Measurements from ENCODE around the gene KIAA0586.
A peak's percentile ranks its signal among the peaks of the same experiment; 100 is the strongest.
"Not testable (repeated sequence)": the region's sequence is repeated elsewhere in the genome, so short reads cannot be mapped to it uniquely, and the experiment has no call there.

KIAA0586 gene

DNA sequence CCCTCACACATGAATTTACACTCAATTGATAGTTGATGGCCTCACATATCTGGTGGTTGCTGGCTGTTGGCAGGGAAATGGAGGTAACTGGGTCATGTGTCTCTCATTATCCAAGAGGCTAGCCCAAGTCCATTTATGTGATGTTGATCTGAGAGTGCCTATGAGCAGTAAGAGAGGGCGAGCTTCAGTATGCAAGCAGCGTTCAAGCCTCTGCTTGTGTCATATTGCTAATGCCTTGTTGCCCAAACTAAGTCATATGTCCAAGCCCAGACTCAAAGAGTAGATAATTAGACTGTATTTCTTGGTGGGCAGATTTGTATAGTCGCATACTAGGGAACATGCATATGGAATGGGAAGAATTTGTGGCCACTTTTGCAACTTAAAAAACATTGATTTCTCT lies 126.4 kb downstream of the KIAA0586 start:
- no peak for DNase-seq

GRCh38 chr14:58555647-58556046 lies 128.1 kb downstream of the KIAA0586 start:
- no peak for DNase-seq

- DNase-seq: no peak
Measured at GRCh38 chr14:58557242-58557641, 129.7 kb downstream of the KIAA0586 start.

- no peak for DNase-seq
Measured at GRCh38 chr14:58560208-58560607, 132.7 kb downstream of the KIAA0586 start.

GRCh38 chr14:58562141-58562540 lies 134.6 kb downstream of the KIAA0586 start:
- DNase-seq: no peak

GRCh38 chr14:58563978-58564377 lies 136.5 kb downstream of the KIAA0586 start:
- no peak for DNase-seq

GRCh38 chr14:58565832-58566231 lies 138.3 kb downstream of the KIAA0586 start:
- no peak for DNase-seq

- no peak for DNase-seq
Measured at GRCh38 chr14:58566979-58567378, 139.5 kb downstream of the KIAA0586 start.

DNA sequence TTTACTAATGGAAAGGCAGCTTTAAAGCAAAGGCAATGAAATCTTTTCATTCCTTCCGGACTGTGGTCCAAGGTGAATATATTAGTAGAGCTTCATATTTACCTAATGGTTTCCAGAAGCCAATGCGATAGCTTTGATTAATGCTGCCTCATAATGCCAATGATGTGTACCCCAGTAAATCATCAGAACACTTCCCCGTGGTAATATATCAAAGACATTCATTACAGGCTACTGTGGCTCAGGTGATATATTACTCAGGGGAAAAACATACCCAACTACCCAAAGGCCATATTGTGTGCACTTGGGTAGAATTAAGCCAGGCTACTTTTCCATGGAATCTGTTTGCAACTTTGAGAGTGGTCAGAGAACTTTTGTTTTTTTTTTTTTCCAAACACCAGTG lies 140.8 kb downstream of the KIAA0586 start:
- DNase-seq: no peak

DNA sequence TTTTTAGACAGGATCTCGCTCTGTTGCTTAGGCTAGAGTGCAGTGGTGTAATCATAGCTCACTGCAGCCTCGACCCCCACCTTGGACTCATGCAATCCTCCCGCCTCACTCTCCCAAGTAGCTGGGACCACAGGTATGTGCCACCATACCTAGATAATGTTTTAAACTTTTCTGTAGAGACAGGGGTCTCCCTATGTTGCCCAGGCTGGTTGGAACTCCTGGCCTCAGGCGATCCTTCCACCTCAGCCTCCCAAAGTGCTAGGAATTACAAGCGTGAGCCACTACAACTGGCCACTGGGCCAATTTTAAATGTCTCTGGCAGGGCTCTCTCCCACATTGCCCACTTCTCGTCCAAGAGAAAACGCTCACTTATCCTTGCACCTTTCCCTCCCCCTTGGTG lies 143.7 kb downstream of the KIAA0586 start:
- DNase-seq: no peak

DNA sequence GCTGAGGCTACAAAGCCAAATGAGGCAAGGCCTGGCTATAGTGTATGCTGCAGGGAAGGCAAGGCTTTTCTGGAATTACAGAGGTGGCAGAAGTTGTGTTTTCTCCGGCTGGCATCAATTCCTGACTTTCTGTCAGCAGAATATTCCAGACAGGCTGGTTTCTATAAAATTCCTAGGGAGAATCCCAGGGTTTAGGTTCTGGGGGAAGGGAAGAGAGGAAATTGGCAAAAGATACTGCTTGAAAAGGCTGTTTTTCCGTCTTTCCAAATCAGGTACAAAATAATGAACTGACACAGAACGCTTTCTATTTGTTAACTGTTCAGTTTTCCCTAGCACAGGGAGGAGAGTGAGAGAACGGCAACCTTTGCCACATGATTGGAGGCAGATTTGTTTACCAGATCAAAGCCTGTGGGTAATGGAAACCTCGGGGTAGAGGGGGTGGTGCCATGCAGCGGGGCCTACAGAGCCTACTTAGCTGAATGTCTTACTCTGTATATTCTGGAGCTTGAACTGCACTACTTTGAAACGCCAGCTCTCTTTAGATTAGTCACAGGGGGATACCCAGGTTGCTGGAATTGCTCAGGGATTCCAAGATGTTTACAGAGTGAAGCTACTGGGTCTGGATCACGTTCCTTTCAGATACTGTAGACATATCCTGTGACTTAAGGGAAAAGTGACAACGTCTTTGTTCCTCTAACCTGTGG lies 144.4 kb downstream of the KIAA0586 start:
- peak; percentile 56 for DNase-seq

DNA sequence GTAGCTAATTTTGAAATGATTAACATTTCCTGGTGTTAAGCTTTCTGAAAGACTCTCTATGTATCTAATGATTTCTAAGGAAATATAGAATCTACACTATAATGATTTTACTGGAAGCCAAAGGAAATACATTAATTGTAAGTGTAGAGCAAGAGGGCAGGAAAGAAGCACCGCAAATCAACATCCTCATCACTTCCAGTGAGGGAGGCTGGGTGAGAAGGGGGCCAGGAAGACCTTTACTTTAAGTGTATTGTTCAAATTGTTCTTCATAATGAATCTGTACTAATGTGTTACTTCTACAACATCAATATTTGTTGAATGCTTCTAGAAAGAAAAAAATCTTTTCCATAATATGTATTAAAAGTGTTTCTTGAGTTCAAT lies 144.9 kb downstream of the KIAA0586 start:
- DNase-seq: no peak

GRCh38 chr14:58572863-58573262 lies 145.3 kb downstream of the KIAA0586 start:
- no peak for DNase-seq

- DNase-seq: no peak
Measured at GRCh38 chr14:58574623-58575022, 147.1 kb downstream of the KIAA0586 start.

GRCh38 chr14:58575956-58576355 lies 148.4 kb downstream of the KIAA0586 start:
- no peak for DNase-seq

GRCh38 chr14:58580035-58580434 lies 152.5 kb downstream of the KIAA0586 start:
- not testable (repeated sequence) for DNase-seq

- not testable (repeated sequence) for DNase-seq
Measured at GRCh38 chr14:58581389-58581788, 153.9 kb downstream of the KIAA0586 start.

GRCh38 chr14:58584383-58584782 lies 156.9 kb downstream of the KIAA0586 start:
- no peak for DNase-seq

DNA sequence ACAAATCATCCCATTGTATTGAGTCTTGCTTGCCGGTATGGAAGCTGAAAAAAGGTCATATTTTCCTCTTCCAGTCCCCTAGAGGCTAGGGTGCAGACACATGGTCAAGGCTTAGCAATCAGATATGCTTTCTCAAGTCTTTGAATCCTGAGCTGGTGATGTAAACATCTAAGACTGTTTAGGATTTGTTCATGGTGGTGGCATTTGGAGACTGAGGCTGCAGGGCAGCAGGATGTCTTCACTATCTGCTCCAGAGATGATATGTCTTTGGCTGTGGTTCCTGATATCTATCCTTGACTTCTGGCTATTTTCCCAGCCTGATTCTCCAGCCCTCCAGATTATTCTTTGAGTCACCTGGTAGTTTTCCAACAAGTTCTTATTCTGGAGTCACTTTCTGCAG lies 159.8 kb downstream of the KIAA0586 start:
- DNase-seq: no peak

GRCh38 chr14:58588321-58588720 lies 160.8 kb downstream of the KIAA0586 start:
- not testable (repeated sequence) for DNase-seq

DNA sequence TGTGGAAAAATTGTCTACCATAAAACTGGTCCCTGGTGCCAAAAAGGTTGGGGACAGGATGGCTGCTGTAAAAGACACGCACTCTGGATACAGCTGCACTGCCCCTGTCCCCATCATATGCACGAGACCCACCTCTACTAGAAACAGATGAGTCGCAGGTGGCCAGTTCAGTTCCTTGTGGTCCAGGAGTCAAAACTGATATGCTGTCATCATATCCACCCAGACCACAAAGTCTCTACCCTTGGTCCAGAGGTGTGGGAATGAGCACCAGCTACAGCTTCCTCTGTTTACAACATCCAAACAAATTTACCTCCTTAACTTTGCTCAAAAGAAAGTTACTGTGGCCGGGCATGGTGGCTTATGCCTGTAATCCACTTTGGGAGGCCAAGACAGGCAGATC lies 166.5 kb downstream of the KIAA0586 start:
- DNase-seq: no peak

DNA sequence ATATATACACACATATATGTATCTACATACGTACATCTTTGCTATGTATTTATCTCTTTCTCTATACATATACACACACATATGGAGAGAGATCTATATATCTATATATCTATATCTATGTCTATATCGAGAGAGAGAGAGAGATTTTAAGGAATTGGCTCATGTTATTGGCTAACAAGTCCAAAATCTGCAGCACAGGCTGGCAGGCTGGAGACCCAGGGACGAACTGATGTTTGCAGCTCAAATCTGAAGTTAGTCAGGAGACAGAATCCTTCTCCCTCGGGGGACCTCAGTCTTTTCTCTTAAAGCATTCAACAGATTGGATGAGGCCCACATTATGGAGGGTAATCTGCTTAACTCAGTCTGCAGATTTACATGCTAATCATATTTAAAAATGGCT lies 169.5 kb downstream of the KIAA0586 start:
- DNase-seq: no peak

DNA sequence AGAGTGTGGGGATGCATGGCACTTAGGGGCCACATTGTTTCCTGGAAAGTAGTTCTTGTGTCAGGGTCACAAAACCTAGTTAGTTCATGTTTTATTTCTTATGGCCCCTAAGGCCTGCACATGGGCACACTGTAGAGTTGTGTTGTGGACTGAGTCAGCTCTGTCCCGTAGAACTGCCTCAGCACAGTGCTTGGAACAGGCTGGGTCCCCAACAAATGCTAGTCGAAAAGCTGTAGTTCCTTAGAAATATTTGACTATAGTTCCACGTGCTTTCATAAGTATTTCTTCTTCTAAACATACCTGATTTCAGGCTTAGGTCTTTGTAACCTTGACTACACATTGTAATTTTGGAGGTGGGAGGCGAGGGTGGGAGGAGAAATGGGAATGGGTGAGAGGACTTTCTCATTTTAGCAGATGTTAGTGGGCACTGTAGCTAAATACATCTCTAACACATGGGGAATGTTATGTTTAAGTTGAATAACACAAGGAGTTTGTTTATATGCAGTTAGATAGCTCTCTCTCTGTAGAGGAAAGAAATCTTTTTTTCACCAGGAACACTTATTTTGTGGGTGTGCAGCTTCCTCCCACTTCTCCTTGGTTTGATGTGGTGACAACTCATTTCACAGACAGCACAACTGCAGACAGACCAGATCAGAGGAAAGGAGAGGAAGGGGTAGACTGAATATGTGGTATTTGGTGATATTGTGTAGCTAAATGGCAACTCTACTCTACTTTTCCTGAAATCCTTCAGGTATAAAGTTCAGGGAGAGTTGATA lies 170.7 kb downstream of the KIAA0586 start:
- peak; percentile 44 for DNase-seq

- DNase-seq: no peak
Measured at GRCh38 chr14:58598804-58599525, 171.4 kb downstream of the KIAA0586 start.

All from activated CD4-positive, alpha-beta T cell treated with anti-CD3 and anti-CD28 coated beads, Interleukin-2, Interleukin-6, amounts not matched to agents 100 ng/mL and 50 ng/mL, durations not matched to agents 16 hours and 8 hours (primary cell).